Smooth muscle cell (in vitro differentiated cells): ENCODE results near the gene MAP3K1. TPM values are rescaled to one million over a fixed set of nuclear protein-coding genes. Genes with fewer than 3 reads are reported as not detected.

Source experiments
- DNase-seq: peaks from one replicate; lab custom pipeline; 2025; ENCODE audit not compliant: unreplicated experiment; lab: John Stamatoyannopoulos, UW
- H2AFZ ChIP-seq: fragments of 200-600 bp; sonication (generic); 2 replicates; pipeline ENCODE4 v1.6.0; 2016; ENCODE audit warnings: antibody characterized with exemption, low read depth, mild to moderate bottlenecking
- H3F3A ChIP-seq: fragments of 200-600 bp; sonication (generic); 2 replicates; pipeline ENCODE4 v1.6.0; 2017; ENCODE audit warnings: antibody characterized with exemption, low read depth
- H3K27ac ChIP-seq: fragments of 200-600 bp; sonication (generic); 2 replicates; pipeline ENCODE4 v1.5.1; 2016; ENCODE audit warnings: low read depth, mild to moderate bottlenecking
- H3K27me3 ChIP-seq: fragments of 200-600 bp; sonication (generic); 2 replicates; pipeline ENCODE4 v1.6.1; 2016; ENCODE audit warnings: low read depth, mild to moderate bottlenecking
- H3K36me3 ChIP-seq: fragments of 200-600 bp; sonication (generic); 2 replicates; pipeline ENCODE4 v1.5.1; 2016; ENCODE audit warnings: low read depth
- H3K4me1 ChIP-seq: fragments of 200-600 bp; sonication (generic); 2 replicates; pipeline ENCODE4 v1.5.1; 2016; ENCODE audit warnings: low read depth
- H3K4me2 ChIP-seq: fragments of 200-600 bp; sonication (generic); 2 replicates; pipeline ENCODE4 v1.6.0; 2016; ENCODE audit warnings: mild to moderate bottlenecking
- H3K4me3 ChIP-seq: fragments of 200-600 bp; sonication (generic); 2 replicates; pipeline ENCODE4 v1.5.1; 2016; ENCODE audit warnings: mild to moderate bottlenecking
- H3K79me2 ChIP-seq: fragments of 200-600 bp; sonication (generic); 2 replicates; pipeline ENCODE4 v1.6.0; 2016; ENCODE audit warnings: low read depth, mild to moderate bottlenecking
- H3K9ac ChIP-seq: fragments of 200-600 bp; sonication (generic); 2 replicates; pipeline ENCODE4 v1.6.0; 2016; ENCODE audit warnings: low read depth
- H3K9me3 ChIP-seq: fragments of 200-600 bp; sonication (generic); replicated peaks from 2 replicates; pipeline ENCODE4 v1.5.1; 2016; ENCODE audit warnings: low read depth
- H4K20me1 ChIP-seq: fragments of 200-600 bp; sonication (generic); 2 replicates; pipeline ENCODE4 v1.6.0; 2016; ENCODE audit warnings: low read depth
- CTCF ChIP-seq: fragments of 200-600 bp; sonication (generic); IDR thresholded peaks from 2 replicates; pipeline ENCODE4 v1.5.1; 2017; ENCODE audit warnings: borderline replicate concordance, mild to moderate bottlenecking, antibody characterized with exemption; ENCODE audit not compliant: insufficient read depth, poor library complexity, severe bottlenecking
- WGBS: methylation state at CpG from one replicate; pipeline ENCODE4 v1.1.7; 2016; ENCODE audit warnings: low lambda C conversion rate; 5-methylcytosine and 5-hydroxymethylcytosine counted together
- polyA plus RNA-seq: library from polyadenylated mRNA; unstranded; fragments of >200 nt; fragmentation: Nextera tagmentation; extraction: Ambion mirVana; gene quantifications from 2 replicates; pipeline ENCODE4 v1.2.1, GENCODE V29; 2016
- total RNA-seq: library from RNA; depleted of rRNA; stranded (reverse); fragments of >200 nt; gene quantifications from 2 replicates; pipeline ENCODE4 v1.2.3, GENCODE V29; 2014

The MAP3K1 gene
- total and polyA plus RNA-seq, 2 experiments from 2014 or later: 11.2 to 30.1 TPM

GRCh38 chr5:56816546-56817081, 1.3 kb downstream of the MAP3K1 start:
- H3K9me3 ChIP-seq: no peaks in the 10 kb centered on the region
- TF ChIP-seq CTCF: no peak
- H3K9ac ChIP-seq: peak overlapping the region; percentile 76
- H3K27me3 ChIP-seq: no peaks in the 10 kb centered on the region
- peak; percentile 52 for DNase-seq
- H4K20me1 ChIP-seq: peaks cover 42% of the 10 kb centered on the region
- H3K79me2 ChIP-seq: peaks cover 58% of the 10 kb centered on the region
- H3K4me1 ChIP-seq: peaks cover 19% of the 10 kb centered on the region
- peak overlapping the region; percentile 75 for H2AFZ ChIP-seq
- no peaks in the 10 kb centered on the region for H3K36me3 ChIP-seq
- H3F3A ChIP-seq: peaks cover 5% of the 10 kb centered on the region
- WGBS: under 1% methylated on average over 34 of the region's 43 CpGs
- peak overlapping the region; percentile 53 for H3K27ac ChIP-seq
- peak overlapping the region; percentile 95 for H3K4me2 ChIP-seq
- peak overlapping the region; percentile 96 for H3K4me3 ChIP-seq

GRCh38 chr5:56817263-56818014, 2.1 kb downstream of the MAP3K1 start:
- Histone ChIP-seq H3K4me2 (peak overlapping the region; percentile 95), H3K9me3 (no peaks in the 10 kb centered on the region), H2AFZ (peak overlapping the region; percentile 75), H3K9ac (peak overlapping the region; percentile 76), H4K20me1 (peaks cover 50% of the 10 kb centered on the region), H3K27ac (peak overlapping the region; percentile 53), H3K4me1 (peaks cover 19% of the 10 kb centered on the region), H3F3A (peaks cover 5% of the 10 kb centered on the region), H3K27me3 (no peaks in the 10 kb centered on the region), H3K4me3 (peak overlapping the region; percentile 96), H3K79me2 (peaks cover 66% of the 10 kb centered on the region), H3K36me3 (no peaks in the 10 kb centered on the region)
- 18% methylated on average over 8 of the region's 8 CpGs for WGBS
- no peak for TF ChIP-seq CTCF
- no peak for DNase-seq

- Histone ChIP-seq H3K4me3 (peak overlapping the region; percentile 96), H3K79me2 (peaks cover 77% of the 10 kb centered on the region), H3K27ac (peak overlapping the region; percentile 8)
Observed at GRCh38 chr5:56818450-56819037, 3.2 kb downstream of the MAP3K1 start.

More at GRCh38 chr5:56818450-56819037, 3.2 kb downstream of the MAP3K1 start:
- no peaks in the 10 kb centered on the region for H3K9me3 ChIP-seq
- no peak overlapping the region for H2AFZ ChIP-seq
- no peak for DNase-seq
- WGBS: 36% methylated on average over 3 of the region's 3 CpGs
- peaks cover 19% of the 10 kb centered on the region for H3K4me1 ChIP-seq
- no peak overlapping the region for H3K9ac ChIP-seq
- peak overlapping the region; percentile 95 for H3K4me2 ChIP-seq
- no peaks in the 10 kb centered on the region for H3K36me3 ChIP-seq
- H4K20me1 ChIP-seq: peaks cover 61% of the 10 kb centered on the region
- peaks cover under 1% of the 10 kb centered on the region for H3F3A ChIP-seq
- no peak for TF ChIP-seq CTCF
- no peaks in the 10 kb centered on the region for H3K27me3 ChIP-seq
